Glutamatergic neuron (in vitro differentiated cells): Measurements from ENCODE around the gene EVA1C. TPM values are rescaled to one million over a fixed set of nuclear protein-coding genes. Genes with fewer than 3 reads are reported as not detected.
"Not testable (repeated sequence)": the region's sequence is repeated elsewhere in the genome, so short reads cannot be mapped to it uniquely, and the experiment has no call there.

ENCODE experiments used
- DNase-seq: peaks from one replicate; pipeline ENCODE4 v3.0.0; 2022
- H3K27ac Mint-ChIP-seq: one replicate; pipeline ENCODE4 v1.8.0; 2020; ENCODE audit warnings: mild to moderate bottlenecking, mixed read lengths, inconsistent platforms; ENCODE audit not compliant: unreplicated experiment
- H3K27me3 Mint-ChIP-seq: one replicate; pipeline ENCODE4 v1.8.0; 2020; ENCODE audit warnings: mild to moderate bottlenecking, moderate library complexity, mixed read lengths, inconsistent platforms; ENCODE audit not compliant: unreplicated experiment
- H3K36me3 Mint-ChIP-seq: one replicate; pipeline ENCODE4 v1.8.0; 2020; ENCODE audit warnings: mild to moderate bottlenecking, mixed read lengths, inconsistent platforms; ENCODE audit not compliant: unreplicated experiment
- H3K4me1 Mint-ChIP-seq: one replicate; pipeline ENCODE4 v1.8.0; 2020; ENCODE audit warnings: mild to moderate bottlenecking, low read depth, mixed read lengths, inconsistent platforms; ENCODE audit not compliant: unreplicated experiment
- H3K4me3 Mint-ChIP-seq: one replicate; pipeline ENCODE4 v1.8.0; 2020; ENCODE audit warnings: mild to moderate bottlenecking, mixed read lengths, inconsistent platforms; ENCODE audit not compliant: unreplicated experiment
- H3K9me3 Mint-ChIP-seq: one replicate; pipeline ENCODE4 v1.8.0; 2020; ENCODE audit warnings: mild to moderate bottlenecking, moderate library complexity, mixed read lengths, inconsistent platforms; ENCODE audit not compliant: unreplicated experiment
- total RNA-seq: library from RNA; stranded (reverse); fragmentation: NEBNext Ultra II Directional; extraction: Animal tissue kit (Norgen Biotek cat#: 25700); gene quantifications from one replicate; pipeline ENCODE4 v1.2.1, GENCODE V29; 2021; ENCODE audit not compliant: unreplicated experiment
- TF ChIP-seq, protein P1 (sequence below): fragments of 200-600 bp; sonication (generic); IDR thresholded peaks from one replicate; pipeline ENCODE4 v1.5.0; 2021; ENCODE audit not compliant: partially characterized antibody, unreplicated experiment

EVA1C gene
- total RNA-seq, 1 donor from 2014 or later, result 2.5 TPM

DNA sequence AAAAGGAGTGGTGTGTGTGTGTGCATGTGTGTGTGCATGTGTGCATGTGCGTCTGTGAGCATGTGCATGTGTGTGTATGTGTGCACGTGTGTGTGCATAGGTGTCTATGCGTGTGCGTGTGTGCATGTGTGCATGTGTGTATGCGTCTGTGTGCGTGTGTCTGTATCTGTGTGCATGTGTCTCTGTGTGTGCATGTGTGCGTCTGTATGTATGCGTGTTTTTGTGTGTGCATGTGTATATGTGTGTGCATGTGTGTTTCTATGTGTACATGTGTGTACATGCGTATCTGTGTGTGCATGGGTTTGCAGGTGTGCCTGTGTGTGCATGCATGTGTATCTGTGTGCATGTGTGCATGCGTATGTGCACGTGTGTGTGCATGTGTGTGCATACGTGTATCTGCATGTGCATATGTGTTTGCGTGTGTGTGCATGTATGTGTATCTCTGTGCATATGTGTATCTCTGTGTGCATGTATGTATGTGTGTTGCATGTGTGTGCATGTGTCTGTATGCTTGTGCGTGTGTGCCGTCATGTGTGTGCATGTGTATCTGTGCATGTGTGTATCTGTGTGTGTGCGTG lies 94.9 kb downstream of the EVA1C start:
- TF ChIP-seq, protein P1, sequence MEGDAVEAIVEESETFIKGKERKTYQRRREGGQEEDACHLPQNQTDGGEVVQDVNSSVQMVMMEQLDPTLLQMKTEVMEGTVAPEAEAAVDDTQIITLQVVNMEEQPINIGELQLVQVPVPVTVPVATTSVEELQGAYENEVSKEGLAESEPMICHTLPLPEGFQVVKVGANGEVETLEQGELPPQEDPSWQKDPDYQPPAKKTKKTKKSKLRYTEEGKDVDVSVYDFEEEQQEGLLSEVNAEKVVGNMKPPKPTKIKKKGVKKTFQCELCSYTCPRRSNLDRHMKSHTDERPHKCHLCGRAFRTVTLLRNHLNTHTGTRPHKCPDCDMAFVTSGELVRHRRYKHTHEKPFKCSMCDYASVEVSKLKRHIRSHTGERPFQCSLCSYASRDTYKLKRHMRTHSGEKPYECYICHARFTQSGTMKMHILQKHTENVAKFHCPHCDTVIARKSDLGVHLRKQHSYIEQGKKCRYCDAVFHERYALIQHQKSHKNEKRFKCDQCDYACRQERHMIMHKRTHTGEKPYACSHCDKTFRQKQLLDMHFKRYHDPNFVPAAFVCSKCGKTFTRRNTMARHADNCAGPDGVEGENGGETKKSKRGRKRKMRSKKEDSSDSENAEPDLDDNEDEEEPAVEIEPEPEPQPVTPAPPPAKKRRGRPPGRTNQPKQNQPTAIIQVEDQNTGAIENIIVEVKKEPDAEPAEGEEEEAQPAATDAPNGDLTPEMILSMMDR, result no peak

DNA sequence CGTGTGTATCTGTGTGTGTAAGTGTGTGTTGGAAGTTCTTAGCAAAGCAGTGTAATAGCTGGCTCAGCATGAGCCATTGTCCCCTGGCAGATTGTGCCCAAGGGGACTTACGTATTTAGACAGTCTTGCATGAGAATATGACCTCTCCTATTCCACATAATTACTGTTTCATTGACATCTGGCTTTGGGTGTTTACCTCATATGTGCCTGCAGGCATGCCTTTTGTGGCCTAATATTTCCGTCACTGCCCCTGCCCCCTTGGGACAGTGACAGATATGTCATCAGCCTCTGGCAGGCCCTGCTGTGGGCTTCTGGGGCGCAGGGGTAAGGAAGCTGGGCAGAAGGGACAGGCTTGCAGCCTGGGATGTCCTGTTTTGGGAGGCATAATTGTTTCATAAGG lies 95.5 kb downstream of the EVA1C start:
- Mint-ChIP-seq H3K27me3 (peaks cover 18% of the 10 kb centered on the region), H3K27ac (peak overlapping the region; percentile 90), H3K4me3 (peak overlapping the region; percentile 72), H3K9me3 (peaks cover 25% of the 10 kb centered on the region), H3K4me1 (peaks cover 41% of the 10 kb centered on the region)
- H3K36me3 Mint-ChIP-seq, result not testable (repeated sequence)
- peak; percentile 59 for DNase-seq

More for the DNA sequence above, 94.9 kb downstream of the EVA1C start:
- DNase-seq, result no peak
- Mint-ChIP-seq H3K9me3 (peaks cover 25% of the 10 kb centered on the region), H3K36me3 (peaks cover 9% of the 10 kb centered on the region), H3K27ac (peak overlapping the region; percentile 90), H3K4me1 (peaks cover 41% of the 10 kb centered on the region), H3K4me3 (peak overlapping the region; percentile 18), H3K27me3 (peaks cover 18% of the 10 kb centered on the region)

DNA sequence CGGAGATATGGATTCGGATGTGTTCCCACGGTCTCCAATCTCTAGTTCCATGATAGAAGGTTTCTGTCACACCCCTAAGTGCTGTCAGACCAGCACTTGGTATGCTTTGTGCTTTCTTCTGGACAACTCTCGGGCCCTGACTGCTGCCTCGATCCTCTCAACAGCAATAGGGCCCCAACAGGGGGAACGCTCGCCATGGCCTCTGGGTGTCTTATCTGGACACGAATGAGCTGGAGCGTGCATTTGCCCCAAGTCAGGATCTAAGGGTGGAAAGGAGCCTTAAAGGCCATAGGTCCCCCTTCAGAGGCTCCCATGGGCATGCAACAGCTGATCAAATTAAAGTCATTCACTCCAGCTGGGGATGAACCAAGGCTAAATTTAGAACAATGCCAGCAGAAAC lies 96.1 kb downstream of the EVA1C start:
- Mint-ChIP-seq H3K36me3 (peaks cover 9% of the 10 kb centered on the region), H3K4me3 (peak overlapping the region; percentile 72), H3K4me1 (peaks cover 40% of the 10 kb centered on the region), H3K27ac (peak overlapping the region; percentile 90), H3K27me3 (peaks cover 18% of the 10 kb centered on the region), H3K9me3 (peaks cover 25% of the 10 kb centered on the region)
- TF ChIP-seq, protein P1, result no peak
- no peak for DNase-seq

DNA sequence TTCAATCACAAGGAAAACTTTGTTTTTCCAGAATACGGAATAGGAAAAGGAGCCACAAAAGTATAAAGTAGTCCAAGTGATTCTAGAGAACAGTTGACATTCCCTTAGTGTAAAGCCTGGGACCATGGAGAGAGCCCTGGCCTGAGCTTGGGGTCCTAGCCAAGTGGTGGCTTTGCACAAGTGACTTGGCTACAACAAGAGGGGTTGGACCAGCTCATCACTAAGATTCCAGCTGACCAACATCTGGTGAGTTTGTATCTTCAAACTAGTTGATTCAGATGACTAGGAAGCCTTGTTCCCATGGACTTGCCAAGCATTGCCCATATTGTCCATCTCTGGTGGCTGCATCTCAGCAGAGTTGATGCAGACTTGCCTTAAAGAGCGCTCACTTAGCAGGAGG lies 96.5 kb downstream of the EVA1C start:
- not testable (repeated sequence) for H3K4me3 Mint-ChIP-seq, H3K27ac Mint-ChIP-seq, H3K36me3 Mint-ChIP-seq, DNase-seq
- H3K27me3 Mint-ChIP-seq, result peaks cover 18% of the 10 kb centered on the region
- H3K4me1 Mint-ChIP-seq, result peaks cover 36% of the 10 kb centered on the region
- peaks cover 25% of the 10 kb centered on the region for H3K9me3 Mint-ChIP-seq

DNA sequence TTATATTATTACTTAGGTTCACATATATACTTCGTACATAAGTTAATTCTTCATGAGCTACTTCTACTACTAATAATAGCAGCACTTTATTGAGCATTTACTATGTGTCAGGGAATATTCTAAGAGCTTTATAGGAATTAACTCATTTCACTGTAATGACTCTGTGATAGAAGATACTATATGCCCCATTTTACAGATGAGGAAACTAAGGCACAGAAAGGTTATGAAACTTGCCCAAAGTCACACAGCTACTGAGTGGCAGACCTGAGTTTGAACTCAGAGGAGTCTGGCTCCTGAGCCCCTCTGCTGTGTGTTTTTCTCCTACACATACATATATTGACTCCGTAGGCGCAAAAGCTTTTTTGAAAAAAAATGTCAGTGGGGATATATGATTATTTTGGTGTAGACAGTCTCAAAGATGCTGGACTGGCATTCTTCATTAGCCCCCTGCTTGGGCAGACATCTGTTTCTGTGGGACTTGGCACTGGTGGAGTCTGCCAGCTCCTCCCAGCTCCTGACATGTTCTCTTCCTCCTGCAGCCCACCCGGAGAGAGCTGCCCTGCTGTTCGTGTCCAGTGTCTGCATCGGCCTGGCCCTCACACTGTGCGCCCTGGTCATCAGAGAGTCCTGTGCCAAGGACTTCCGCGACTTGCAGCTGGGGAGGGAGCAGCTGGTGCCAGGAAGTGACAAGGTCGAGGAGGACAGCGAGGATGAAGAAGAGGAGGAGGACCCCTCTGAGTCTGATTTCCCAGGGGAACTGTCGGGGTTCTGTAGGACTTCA lies 102.0 kb downstream of the EVA1C start:
- Mint-ChIP-seq H3K36me3 (peaks cover 10% of the 10 kb centered on the region), H3K4me3 (no peak overlapping the region), H3K27me3 (peaks cover 6% of the 10 kb centered on the region), H3K4me1 (peaks cover 4% of the 10 kb centered on the region), H3K27ac (no peak overlapping the region), H3K9me3 (peaks cover 7% of the 10 kb centered on the region)
- TF ChIP-seq, protein P1, result no peak
- no peak for DNase-seq

DNA sequence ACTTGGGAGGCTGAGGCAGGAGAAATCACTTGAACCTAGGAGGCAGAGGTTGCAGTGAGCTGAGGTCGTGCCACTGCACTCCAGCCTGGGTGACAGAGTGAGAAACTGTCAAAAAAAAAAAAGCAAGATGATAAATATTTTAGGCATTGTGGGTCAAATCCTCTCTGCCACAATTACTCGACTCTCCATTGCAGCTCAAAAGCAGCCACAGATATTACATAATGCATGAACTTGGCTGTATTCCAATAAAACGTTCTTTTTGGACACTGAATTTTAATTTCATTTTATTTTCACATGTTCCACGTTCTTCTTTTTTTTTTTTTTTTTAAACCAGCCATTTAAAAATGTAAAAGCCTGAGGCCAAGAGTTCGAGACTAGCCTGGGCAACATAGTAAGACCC lies 103.4 kb downstream of the EVA1C start:
- TF ChIP-seq, protein P1, result no peak
- H3K27ac Mint-ChIP-seq, result no peak overlapping the region
- peaks cover 9% of the 10 kb centered on the region for H3K4me1 Mint-ChIP-seq
- H3K4me3 Mint-ChIP-seq, result no peak overlapping the region
- peaks cover 10% of the 10 kb centered on the region for H3K27me3 Mint-ChIP-seq
- DNase-seq, result no peak
- H3K36me3 Mint-ChIP-seq, result peaks cover 10% of the 10 kb centered on the region
- peaks cover 10% of the 10 kb centered on the region for H3K9me3 Mint-ChIP-seq
